ENCODE data around the gene AMDHD2.
"Not testable (repeated sequence)": the region's sequence is repeated elsewhere in the genome, so short reads cannot be mapped to it uniquely, and the experiment has no call there.

DNA sequence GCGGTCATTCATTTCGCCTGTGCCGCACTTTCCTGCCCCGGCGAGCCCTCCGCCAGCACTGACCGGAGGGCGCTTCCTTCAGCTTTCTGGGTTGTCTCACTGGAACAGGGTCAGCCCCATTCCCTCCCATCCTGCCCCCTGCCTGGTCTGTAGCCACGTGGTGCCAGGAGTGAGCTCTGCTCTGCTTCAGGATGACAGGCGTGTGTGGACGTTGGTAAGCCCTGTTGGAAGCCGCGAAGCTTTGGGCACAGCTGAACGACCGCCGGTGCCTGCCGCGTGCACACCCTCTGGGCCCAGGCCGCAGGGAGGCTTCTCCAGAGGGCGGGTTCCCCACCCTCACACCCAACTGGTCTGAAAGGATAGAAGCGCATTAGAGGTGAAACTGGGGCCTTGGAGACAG, 60.6 kb downstream of the AMDHD2 start:
- not testable (repeated sequence) for TF ChIP-seq POLR2A, EP300, POLR2AphosphoS5 (IDR thresholded peaks at IDR 0.05)
- TF ChIP-seq, protein P1, sequence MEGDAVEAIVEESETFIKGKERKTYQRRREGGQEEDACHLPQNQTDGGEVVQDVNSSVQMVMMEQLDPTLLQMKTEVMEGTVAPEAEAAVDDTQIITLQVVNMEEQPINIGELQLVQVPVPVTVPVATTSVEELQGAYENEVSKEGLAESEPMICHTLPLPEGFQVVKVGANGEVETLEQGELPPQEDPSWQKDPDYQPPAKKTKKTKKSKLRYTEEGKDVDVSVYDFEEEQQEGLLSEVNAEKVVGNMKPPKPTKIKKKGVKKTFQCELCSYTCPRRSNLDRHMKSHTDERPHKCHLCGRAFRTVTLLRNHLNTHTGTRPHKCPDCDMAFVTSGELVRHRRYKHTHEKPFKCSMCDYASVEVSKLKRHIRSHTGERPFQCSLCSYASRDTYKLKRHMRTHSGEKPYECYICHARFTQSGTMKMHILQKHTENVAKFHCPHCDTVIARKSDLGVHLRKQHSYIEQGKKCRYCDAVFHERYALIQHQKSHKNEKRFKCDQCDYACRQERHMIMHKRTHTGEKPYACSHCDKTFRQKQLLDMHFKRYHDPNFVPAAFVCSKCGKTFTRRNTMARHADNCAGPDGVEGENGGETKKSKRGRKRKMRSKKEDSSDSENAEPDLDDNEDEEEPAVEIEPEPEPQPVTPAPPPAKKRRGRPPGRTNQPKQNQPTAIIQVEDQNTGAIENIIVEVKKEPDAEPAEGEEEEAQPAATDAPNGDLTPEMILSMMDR (IDR thresholded peaks at IDR 0.05), result not testable (repeated sequence)

Measured in sigmoid colon (tissue), 4 donors.